ENCODE measurements around the gene ARHGEF4.

Gene ARHGEF4

GRCh38 chr2:130908832-130909231, 72.1 kb downstream of the ARHGEF4 start:
- TF ChIP-seq CTCF (IDR thresholded peaks at IDR 0.05; ENCODE audit: insufficient read depth, low read depth, low read length, missing control alignments) = no peak
- H3K4me3 ChIP-seq (ENCODE audit: low read length) = no peak overlapping the region
- DNase-seq (ENCODE audit: low read depth) = no peak

DNA sequence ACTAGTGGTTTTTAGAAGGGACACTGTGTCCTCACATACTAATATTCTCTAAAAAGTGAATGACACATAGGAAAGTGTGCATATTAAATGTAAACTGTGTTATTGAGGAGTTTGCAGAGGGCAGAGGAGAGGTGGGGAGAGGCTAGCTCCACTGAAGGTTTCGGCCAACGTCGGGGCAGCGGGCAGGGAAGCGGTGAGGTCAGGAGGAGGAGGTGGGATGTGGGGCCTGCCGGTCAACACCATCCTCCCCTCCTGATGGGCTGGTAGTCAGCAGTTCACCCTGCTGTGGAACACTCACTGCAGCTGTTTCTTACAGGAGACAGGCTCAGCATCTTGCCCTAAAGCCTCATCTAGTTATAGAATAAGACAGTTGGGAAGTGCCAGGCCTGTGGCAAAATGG, 74.2 kb downstream of the ARHGEF4 start:
- no peak overlapping the region for H3K4me3 ChIP-seq (ENCODE audit: low read length)
- DNase-seq (ENCODE audit: low read depth) = no peak
- TF ChIP-seq CTCF (IDR thresholded peaks at IDR 0.05; ENCODE audit: insufficient read depth, low read depth, low read length, missing control alignments) = no peak

GRCh38 chr2:130911482-130911881, 74.8 kb downstream of the ARHGEF4 start:
- peak; percentile 79 for DNase-seq (ENCODE audit: low read depth)
- H3K4me3 ChIP-seq (ENCODE audit: low read length) = peak overlapping the region; percentile 54
- no peak for TF ChIP-seq CTCF (IDR thresholded peaks at IDR 0.05; ENCODE audit: insufficient read depth, low read depth, low read length, missing control alignments)

DNA sequence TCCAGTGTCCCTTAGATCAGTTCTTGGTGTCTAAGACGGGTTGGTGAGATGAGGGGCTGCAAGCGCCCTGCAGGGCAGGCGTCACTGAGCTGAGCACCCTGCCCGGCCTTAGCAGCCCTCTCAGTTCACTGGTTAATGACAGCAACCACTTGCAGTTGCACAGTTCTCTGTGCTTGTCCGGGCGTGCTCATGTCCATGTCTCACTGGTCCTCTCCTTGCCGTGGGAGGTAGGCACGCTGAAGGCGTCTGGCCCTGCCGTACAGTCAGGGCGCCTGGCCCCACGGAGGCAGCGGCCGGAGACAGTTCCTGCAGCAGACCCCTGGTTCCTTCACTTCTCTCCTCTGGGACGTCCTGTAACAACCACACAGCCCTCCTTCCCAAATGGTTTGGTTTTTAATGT, 75.3 kb downstream of the ARHGEF4 start:
- DNase-seq (ENCODE audit: low read depth) = peak; percentile 89

GRCh38 chr2:130912471-130912870, 75.8 kb downstream of the ARHGEF4 start:
- DNase-seq (ENCODE audit: low read depth) = peak; percentile 52
- peak overlapping the region; percentile 54 for H3K4me3 ChIP-seq (ENCODE audit: low read length)
- TF ChIP-seq CTCF (IDR thresholded peaks at IDR 0.05; ENCODE audit: insufficient read depth, low read depth, low read length, missing control alignments) = no peak

More for the DNA sequence above, 75.3 kb downstream of the ARHGEF4 start:
- no peak for TF ChIP-seq CTCF (IDR thresholded peaks at IDR 0.05; ENCODE audit: insufficient read depth, low read depth, low read length, missing control alignments)
- H3K4me3 ChIP-seq (ENCODE audit: low read length) = peak overlapping the region; percentile 54

GRCh38 chr2:130913891-130914290, 77.2 kb downstream of the ARHGEF4 start:
- TF ChIP-seq CTCF (IDR thresholded peaks at IDR 0.05; ENCODE audit: insufficient read depth, low read depth, low read length, missing control alignments) = no peak
- H3K4me3 ChIP-seq (ENCODE audit: low read length) = no peak overlapping the region
- DNase-seq (ENCODE audit: low read depth) = no peak

GRCh38 chr2:130915149-130915548, 78.4 kb downstream of the ARHGEF4 start:
- DNase-seq (ENCODE audit: low read depth) = peak; percentile 90
- TF ChIP-seq CTCF (IDR thresholded peaks at IDR 0.05; ENCODE audit: insufficient read depth, low read depth, low read length, missing control alignments) = no peak

More at GRCh38 chr2:130915149-130915548, 78.4 kb downstream of the ARHGEF4 start:
- H3K4me3 ChIP-seq (ENCODE audit: low read length) = no peak overlapping the region
